HCT116 (cell line): ENCODE data around the gene RC3H2. TPM values are rescaled to one million over a fixed set of nuclear protein-coding genes. Genes with fewer than 3 reads are reported as not detected.

Experiments used
- ATAC-seq: fragments of 200-7000 bp; cut with Tn5 transposase; 2 replicates; pipeline ENCODE4 v1.9.1; 2020; ENCODE audit warnings: mild to moderate bottlenecking, moderate library complexity
- BruUV-seq: library from RNA; stranded (reverse); fragments of 400-500 nt; replicated peaks from 2 replicates; lab custom pipeline; 2021; lab: Mats Ljungman, UMichigan
- CTCF ChIA-PET: fragments of 300-600 bp; sonication (Branson Sonifier 250); formaldehyde crosslinking; loops from one replicate; lab custom pipeline; 2021; ENCODE audit warnings: antibody characterized with exemption; lab: Charles Lee
- POLR2A ChIA-PET: fragments of 300-600, 350-600 bp; sonication (Branson Sonifier 250); formaldehyde crosslinking; loops from one replicate; lab custom pipeline; 2021; ENCODE audit warnings: antibody characterized with exemption; lab: Charles Lee
- RAD21 ChIA-PET, 2 experiments: fragments of 300-600 bp; sonication (Branson Sonifier 250); formaldehyde crosslinking; loops; one replicate each; lab custom pipeline; 2023; ENCODE audit warnings: low total read pairs in 2 of 2; ENCODE audit not compliant: uncharacterized antibody in 2 of 2, unreplicated experiment in 2 of 2, low non-redundant PET in 1 of 2; lab: Charles Lee
- DNase-seq: peaks from one replicate; pipeline ENCODE4 v3.0.0-alpha.2; 2010; ENCODE audit warnings: low read depth, low spot score
- H2AFZ ChIP-seq: fragments of 200-600 bp; shearing (Covaris generic), sonication (generic); 2 replicates; pipeline ENCODE4 v1.6.1; 2017; ENCODE audit warnings: low read depth, mixed run types, mixed read lengths, antibody characterized with exemption, low read length; ENCODE audit not compliant: poor library complexity, severe bottlenecking
- H3K27ac ChIP-seq: 2 replicates; pipeline ENCODE4 v1.5.1; 2012; ENCODE audit warnings: low read depth, low read length
- H3K27me3 ChIP-seq: fragments of 200-600 bp; sonication (generic); 2 replicates; pipeline ENCODE4 v1.6.1; 2016; ENCODE audit warnings: mixed run types, low read length, mixed read lengths; ENCODE audit not compliant: insufficient read depth
- H3K36me3 ChIP-seq, 2 experiments: fragments of 200-500 bp in 1 of 2; fragments of 200-600 bp in 1 of 2; sonication (Bioruptor generic) in 1 of 2; sonication (generic) in 1 of 2; 2 replicates each; pipeline versions ENCODE4 v1.5.1 to v1.6.1; 2014 to 2016; ENCODE audit warnings: low read length in 2 of 2, inconsistent platforms in 1 of 2, mixed read lengths in 1 of 2, mixed run types in 1 of 2; ENCODE audit not compliant: insufficient read depth in 2 of 2, control insufficient read depth in 1 of 2
- H3K4me1 ChIP-seq, 2 experiments: fragments of 200-600 bp in 1 of 2; sonication (generic) in 1 of 2; 2 replicates each; pipeline versions ENCODE4 v1.5.1 to v1.6.1; 2012 to 2017; ENCODE audit warnings: low read length in 2 of 2, inconsistent platforms in 1 of 2, mild to moderate bottlenecking in 1 of 2, mixed read lengths in 1 of 2, mixed run types in 1 of 2, moderate library complexity in 1 of 2; ENCODE audit not compliant: insufficient read depth in 2 of 2, control insufficient read depth in 1 of 2
- H3K4me2 ChIP-seq: fragments of 200-600 bp; sonication (generic); 2 replicates; pipeline ENCODE4 v1.6.1; 2017; ENCODE audit warnings: mixed run types, low read length, mixed read lengths
- H3K4me3 ChIP-seq, 2 experiments: fragments of 200-600 bp in 1 of 2; sonication (generic) in 1 of 2; replicated peaks in 1 of 2; 2 replicates each; pipeline ENCODE4 v1.5.1; 2011 to 2016; ENCODE audit warnings: low read length in 2 of 2, control low read depth in 1 of 2, low read depth in 1 of 2, mild to moderate bottlenecking in 1 of 2, mixed read lengths in 1 of 2, mixed run types in 1 of 2
- H3K79me2 ChIP-seq: fragments of 200-600 bp; sonication (generic); 2 replicates; pipeline ENCODE4 v1.6.1; 2017; ENCODE audit warnings: mild to moderate bottlenecking, mixed run types, low read length, moderate library complexity, mixed read lengths; ENCODE audit not compliant: insufficient read depth
- H3K9ac ChIP-seq: fragments of 200-600 bp; sonication (generic); 2 replicates; pipeline ENCODE4 v1.6.1; 2016; ENCODE audit warnings: low read length, mixed read lengths
- H3K9me2 ChIP-seq: fragments of 200-600 bp; sonication (generic), shearing (Covaris generic); 2 replicates; pipeline ENCODE4 v1.6.1; 2017; ENCODE audit warnings: mixed run types, mild to moderate bottlenecking, moderate library complexity; ENCODE audit not compliant: insufficient read depth
- H3K9me3 ChIP-seq, 2 experiments: fragments of 200-500 bp in 1 of 2; fragments of 200-600 bp in 1 of 2; sonication (Bioruptor generic) in 1 of 2; sonication (generic) in 1 of 2; 2 replicates each; pipeline ENCODE4 v1.6.1; 2014 to 2017; ENCODE audit warnings: low read length in 2 of 2, mixed read lengths in 2 of 2, inconsistent platforms in 1 of 2, low read depth in 1 of 2, mild to moderate bottlenecking in 1 of 2, mixed run types in 1 of 2, moderate library complexity in 1 of 2; ENCODE audit not compliant: control insufficient read depth in 1 of 2, insufficient read depth in 1 of 2
- H4K20me1 ChIP-seq: fragments of 200-600 bp; sonication (generic), shearing (Covaris generic); 2 replicates; pipeline ENCODE4 v1.6.1; 2017; ENCODE audit warnings: mixed run types, mild to moderate bottlenecking, moderate library complexity; ENCODE audit not compliant: insufficient read depth
- ATF3 ChIP-seq: IDR thresholded peaks from 2 replicates; pipeline ENCODE4 v1.6.1; 2012
- CEBPB ChIP-seq: IDR thresholded peaks from 2 replicates; pipeline ENCODE4 v1.6.1; 2012; ENCODE audit warnings: low read depth
- CTCF ChIP-seq, 3 experiments: fragments of 200-600 bp in 1 of 3; sonication (generic) in 1 of 3; IDR thresholded peaks in 2 of 3; conservative IDR thresholded peaks in 1 of 3; 2 replicates each; pipeline ENCODE4 v1.5.1; 2012 to 2017; ENCODE audit warnings: low read depth in 2 of 3, low read length in 2 of 3, antibody characterized with exemption in 1 of 3, borderline replicate concordance in 1 of 3, control low read depth in 1 of 3, mild to moderate bottlenecking in 1 of 3, mixed read lengths in 1 of 3, mixed run types in 1 of 3, moderate library complexity in 1 of 3; ENCODE audit not compliant: insufficient read depth in 1 of 3
- EGR1 ChIP-seq: IDR thresholded peaks from 2 replicates; pipeline ENCODE4 v1.6.1; 2012; ENCODE audit warnings: low read depth
- EZH2phosphoT487 ChIP-seq: fragments of 200-600 bp; IDR thresholded peaks from 2 replicates; pipeline ENCODE4 v1.6.1; 2018; ENCODE audit warnings: antibody characterized with exemption, borderline replicate concordance
- FOSL1 ChIP-seq: IDR thresholded peaks from 2 replicates; pipeline ENCODE4 v1.6.1; 2012; ENCODE audit warnings: low read depth
- JUND ChIP-seq: IDR thresholded peaks from 2 replicates; pipeline ENCODE4 v1.6.1; 2012
- MAX ChIP-seq: IDR thresholded peaks from 2 replicates; pipeline ENCODE4 v1.6.1; 2012
- POLR2A ChIP-seq: IDR thresholded peaks from 2 replicates; pipeline ENCODE4 v1.7.0; 2011; ENCODE audit warnings: borderline replicate concordance; ENCODE audit not compliant: insufficient read depth, insufficient read length; ENCODE audit errors: extremely low read depth
- POLR2AphosphoS5 ChIP-seq: IDR thresholded peaks from 2 replicates; pipeline ENCODE4 v1.6.1; 2011; ENCODE audit warnings: mild to moderate bottlenecking, low read depth, low read length, moderate library complexity
- RAD21 ChIP-seq: IDR thresholded peaks from 2 replicates; pipeline ENCODE4 v1.6.1; 2012; ENCODE audit warnings: low read depth, mild to moderate bottlenecking
- SIN3A ChIP-seq: IDR thresholded peaks from 2 replicates; pipeline ENCODE4 v1.6.1; 2012; ENCODE audit warnings: low read depth
- SP1 ChIP-seq: IDR thresholded peaks from 2 replicates; pipeline ENCODE4 v1.6.1; 2012; ENCODE audit warnings: low read depth
- YY1 ChIP-seq: IDR thresholded peaks from 2 replicates; pipeline ENCODE4 v1.6.1; 2011; ENCODE audit warnings: low read length, low read depth, moderate library complexity, mild to moderate bottlenecking; ENCODE audit not compliant: insufficient replicate concordance; ENCODE audit errors: extremely low read depth
- ZFX ChIP-seq: fragments of 450-650 bp; IDR thresholded peaks from 2 replicates; pipeline ENCODE4 v1.6.1; 2017
- ZNF274 ChIP-seq: fragments of 200-500 bp; sonication (Bioruptor generic); IDR thresholded peaks from 2 replicates; pipeline ENCODE4 v1.6.1; 2014; ENCODE audit warnings: mild to moderate bottlenecking, low read depth, low read length, inconsistent platforms
- intact Hi-C: fragments of 100-400 bp; cut with micrococcal nuclease; formaldehyde crosslinking; loops from 2 replicates; pipeline ENCODE4 v1.10.0; 2022
- total RNA-seq: library from RNA; stranded (reverse); gene quantifications from one replicate; pipeline ENCODE4 v1.2.1, GENCODE V29; 2021; ENCODE audit not compliant: unreplicated experiment

Gene RC3H2
- total RNA-seq, 1 experiment from 2014 or later = 53.8 TPM

GRCh38 chr9:122949696-122950095 lies 44.5 kb upstream of the RC3H2 start:
- CTCF ChIA-PET = no interaction called here
- H4K20me1 ChIP-seq = peaks cover 5% of the 10 kb centered on the region; the same call in 1 of the 2 replicates

GRCh38 chr9:122948313-122948712 lies 43.2 kb upstream of the RC3H2 start:
- ChIA-PET CTCF (no interaction called here), POLR2A (no interaction called here), RAD21 (no interaction called here)
- ATAC-seq (no peak), DNase-seq (no peak)
- peaks cover 5% of the 10 kb centered on the region; the same call in 1 of the 2 replicates for H4K20me1 ChIP-seq
- H3K9ac ChIP-seq = no peak overlapping the region
- H3K79me2 ChIP-seq = peaks cover 94% of the 10 kb centered on the region
- no peaks in the 10 kb centered on the region; a peak in 1 of 4 replicates for H3K4me1 ChIP-seq
- TF ChIP-seq CTCF (IDR thresholded peaks at IDR 0.05 in 2 of 3, conservative IDR thresholded peaks at IDR 0.05 in 1 of 3; ENCODE audit: borderline replicate concordance in 1 of 3, insufficient read depth in 1 of 3, low read depth in 2 of 3, low read length in 2 of 3) (no peak), POLR2A (no peak), FOSL1 (no peak), EZH2phosphoT487 (no peak), SP1 (no peak), YY1 (no peak), SIN3A (no peak), CEBPB (no peak), EGR1 (no peak)
- H2AFZ ChIP-seq = no peak overlapping the region
- H3K36me3 ChIP-seq = no peaks in the 10 kb centered on the region
- no peak overlapping the region for H3K4me2 ChIP-seq
- no peak overlapping the region for H3K27ac ChIP-seq
- no peak overlapping the region for H3K4me3 ChIP-seq
- no peaks in the 10 kb centered on the region for H3K9me3 ChIP-seq
- H3K9me2 ChIP-seq = no peaks in the 10 kb centered on the region
- intact Hi-C loops = no loop called here
- BruUV-seq = no TSS peak
- no peaks in the 10 kb centered on the region for H3K27me3 ChIP-seq

More at GRCh38 chr9:122949696-122950095, 44.5 kb upstream of the RC3H2 start:
- Histone ChIP-seq H3K4me3 (no peak overlapping the region), H3K9ac (no peak overlapping the region), H3K4me1 (peaks cover 3 to 6% of the 10 kb centered on the region in 2 experiments; a peak in 2 of 4 replicates)
- RAD21 ChIA-PET = no interaction called here
- TF ChIP-seq ATF3 (no peak), FOSL1 (no peak), JUND (no peak), MAX (no peak), ZNF274 (no peak), POLR2A (no peak), SP1 (no peak), EZH2phosphoT487 (no peak), POLR2AphosphoS5 (no peak), SIN3A (no peak), ZFX (no peak), RAD21 (no peak)
- TF ChIP-seq, all 23 proteins: peak for 0
- Histone ChIP-seq H3K27me3 (no peaks in the 10 kb centered on the region), H3K27ac (no peak overlapping the region), H3K4me2 (no peak overlapping the region), H3K79me2 (peaks cover 93% of the 10 kb centered on the region), H3K36me3 (no peaks in the 10 kb centered on the region), H3K9me2 (no peaks in the 10 kb centered on the region), H2AFZ (no peak overlapping the region), H3K9me3 (no peaks in the 10 kb centered on the region)
- POLR2A ChIA-PET = no interaction called here
- ATAC-seq (no peak), DNase-seq (no peak)
- intact Hi-C loops = no loop called here
- BruUV-seq = no TSS peak
